ENCODE measurements around the gene ANKRD13A.
"Not testable (repeated sequence)": the region's sequence is repeated elsewhere in the genome, so short reads cannot be mapped to it uniquely, and the experiment has no call there.

ANKRD13A gene

DNA sequence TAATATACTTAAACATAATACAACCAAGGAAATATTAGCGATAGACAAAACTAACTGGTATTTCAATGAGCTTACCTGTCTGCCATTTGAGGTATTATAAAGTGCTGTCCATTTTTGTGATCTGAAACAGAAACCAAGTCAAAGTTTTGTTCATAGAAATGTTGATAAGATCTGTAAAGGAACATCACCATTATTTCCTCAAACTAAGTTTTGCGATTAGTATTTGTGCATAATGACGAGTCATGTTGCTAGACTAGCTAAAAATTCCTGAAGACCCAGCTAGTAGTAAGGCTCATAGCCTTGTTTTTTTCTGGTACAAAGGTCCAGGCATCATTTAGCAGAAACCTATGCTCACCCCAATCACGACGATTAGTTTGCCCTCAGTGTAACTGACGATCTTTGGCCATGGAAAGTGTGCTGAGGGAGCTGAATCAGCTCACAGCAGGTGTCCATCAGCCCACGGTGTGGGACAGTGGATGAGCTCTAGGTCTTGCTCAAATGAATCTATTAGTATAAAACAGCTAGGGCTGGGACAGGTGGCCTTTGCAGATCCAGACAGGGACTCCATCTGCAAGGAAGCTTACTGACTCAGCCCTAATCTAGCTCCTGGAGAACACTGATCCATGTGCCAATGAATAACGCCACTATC is 31.7 kb upstream of the ANKRD13A start:
- DNase-seq (ENCODE audit: low spot score in 2 of 2) (no peak), ATAC-seq (peak; percentile 68)
- Mint-ChIP-seq H3K27ac (peak overlapping the region; percentile 89), H3K4me3 (peak overlapping the region; percentile 31), H3K9me3 (no peaks in the 10 kb centered on the region), H3K36me3 (peaks cover 97% of the 10 kb centered on the region), H3K4me1 (peaks cover 23% of the 10 kb centered on the region)

DNA sequence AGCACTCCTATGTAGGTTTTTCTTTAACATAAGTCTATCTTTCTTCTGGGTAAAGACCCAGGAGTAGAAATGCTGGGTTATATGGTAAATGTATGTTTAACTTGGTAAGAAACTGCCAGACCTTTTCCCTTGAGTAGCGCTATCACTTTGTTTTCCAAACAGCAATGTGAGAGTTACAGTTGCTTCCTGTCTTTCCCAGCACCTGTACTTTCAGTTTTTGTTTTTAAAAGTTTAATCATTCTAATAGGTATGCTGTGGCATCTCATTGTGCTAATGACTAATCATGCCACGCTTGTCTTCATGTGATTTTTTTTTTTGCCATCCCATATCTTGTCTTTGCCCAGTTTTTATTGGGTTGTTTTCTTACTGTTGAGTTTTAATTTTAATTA is 31.2 kb upstream of the ANKRD13A start:
- DNase-seq (ENCODE audit: low spot score in 2 of 2) = no peak
- ATAC-seq = peak; percentile 75
- Mint-ChIP-seq H3K4me3 (peak overlapping the region; percentile 31), H3K9me3 (no peaks in the 10 kb centered on the region), H3K36me3 (peaks cover 97% of the 10 kb centered on the region), H3K4me1 (peaks cover 23% of the 10 kb centered on the region), H3K27ac (peak overlapping the region; percentile 89)

DNA sequence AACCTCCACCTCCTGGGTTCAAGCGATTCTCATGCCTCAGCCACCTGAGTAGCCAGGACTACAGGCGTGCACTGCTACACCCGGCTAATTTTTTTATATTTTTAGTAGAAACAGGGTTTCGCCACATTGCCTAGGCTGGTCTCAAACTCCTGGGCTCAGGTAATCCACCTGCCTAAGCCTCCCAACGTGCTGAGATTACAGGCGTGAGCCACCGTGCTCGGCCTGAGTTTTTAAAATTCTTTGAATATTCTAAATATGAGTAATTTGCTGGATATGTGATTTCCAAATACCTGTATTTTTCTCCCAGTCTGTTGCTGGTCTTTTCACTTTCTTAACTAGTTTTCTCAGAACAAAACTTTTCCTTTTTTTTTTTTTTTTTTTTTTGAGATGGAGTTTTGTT is 30.4 kb upstream of the ANKRD13A start:
- Mint-ChIP-seq H3K36me3 (peaks cover 98% of the 10 kb centered on the region), H3K4me3 (no peak overlapping the region), H3K4me1 (peaks cover 24% of the 10 kb centered on the region), H3K27ac (no peak overlapping the region), H3K9me3 (no peaks in the 10 kb centered on the region)
- ATAC-seq (no peak), DNase-seq (ENCODE audit: low spot score in 2 of 2) (no peak)

DNA sequence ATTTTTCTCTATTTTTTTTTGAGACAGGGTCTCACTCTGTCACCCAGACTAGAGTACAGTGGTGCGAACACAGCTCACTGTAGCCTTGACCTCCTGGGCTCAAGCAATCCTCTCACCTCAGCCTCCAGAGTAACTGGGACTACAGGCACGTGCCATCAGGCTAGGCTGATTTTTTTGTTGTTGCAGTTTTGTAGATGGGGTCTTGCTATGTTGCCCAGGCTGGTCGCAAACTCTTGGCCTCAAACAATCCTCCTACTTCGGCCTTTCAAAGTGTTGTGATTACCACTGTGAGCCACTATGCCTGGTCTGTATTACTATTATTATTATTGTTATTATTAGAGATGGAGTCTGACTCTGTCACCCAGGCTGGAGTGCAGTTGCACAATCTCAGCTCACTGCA is 26.4 kb upstream of the ANKRD13A start:
- Mint-ChIP-seq H3K36me3 (peaks cover 99% of the 10 kb centered on the region), H3K4me3 (peak overlapping the region; percentile 43), H3K4me1 (peaks cover 17% of the 10 kb centered on the region), H3K9me3 (no peaks in the 10 kb centered on the region), H3K27ac (no peak overlapping the region)
- DNase-seq (ENCODE audit: low spot score in 2 of 2) (no peak), ATAC-seq (no peak)

DNA sequence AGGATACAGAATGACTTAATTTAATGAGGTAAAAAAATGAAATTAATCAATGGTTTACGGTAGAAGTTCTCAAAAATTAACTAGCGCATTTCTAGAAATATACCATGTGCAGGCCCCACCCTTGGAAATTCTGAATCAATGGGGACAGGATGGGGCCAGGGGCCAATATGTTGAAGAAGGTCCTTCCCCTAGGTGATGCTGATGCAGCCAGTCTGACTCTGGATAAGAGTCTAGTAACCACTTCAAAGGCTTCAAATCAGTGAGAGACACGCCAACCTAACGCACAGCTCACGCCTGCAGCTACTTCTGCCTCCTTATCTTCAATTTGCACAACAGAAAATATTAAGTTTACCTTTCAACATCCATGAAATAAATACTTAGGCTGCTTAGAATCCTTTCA is 17.9 kb upstream of the ANKRD13A start:
- peaks cover 32% of the 10 kb centered on the region for H3K4me1 Mint-ChIP-seq
- H3K4me3 Mint-ChIP-seq = no peak overlapping the region
- H3K27ac Mint-ChIP-seq = peak overlapping the region; percentile 81
- peaks cover 100% of the 10 kb centered on the region for H3K36me3 Mint-ChIP-seq
- DNase-seq (ENCODE audit: low spot score in 2 of 2) = no peak
- H3K9me3 Mint-ChIP-seq = peaks cover 4% of the 10 kb centered on the region
- ATAC-seq = peak; percentile 70

DNA sequence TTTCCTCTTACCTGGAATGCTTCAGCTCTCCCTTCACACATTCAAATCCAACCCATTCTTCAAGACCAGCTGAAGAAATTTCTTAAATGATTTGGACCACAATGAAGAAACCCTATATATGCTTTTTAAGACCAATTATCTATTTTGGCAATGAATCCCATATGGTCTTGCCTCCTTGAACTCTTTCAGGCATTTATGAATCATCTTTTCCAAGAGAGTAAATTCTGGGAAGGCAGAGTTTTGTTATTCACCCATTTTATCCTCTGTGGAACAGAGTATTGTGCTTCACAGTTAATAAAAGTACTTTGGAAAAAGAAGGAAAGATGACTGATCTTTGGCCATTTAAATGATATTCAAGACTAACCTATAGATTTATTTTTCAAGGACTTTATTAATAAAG is 17.0 kb upstream of the ANKRD13A start:
- peaks cover 4% of the 10 kb centered on the region for H3K9me3 Mint-ChIP-seq
- DNase-seq (ENCODE audit: low spot score in 2 of 2) (no peak), ATAC-seq (no peak)
- peaks cover 100% of the 10 kb centered on the region for H3K36me3 Mint-ChIP-seq
- no peak overlapping the region for H3K4me3 Mint-ChIP-seq
- H3K27ac Mint-ChIP-seq = peak overlapping the region; percentile 81
- peaks cover 32% of the 10 kb centered on the region for H3K4me1 Mint-ChIP-seq

DNA sequence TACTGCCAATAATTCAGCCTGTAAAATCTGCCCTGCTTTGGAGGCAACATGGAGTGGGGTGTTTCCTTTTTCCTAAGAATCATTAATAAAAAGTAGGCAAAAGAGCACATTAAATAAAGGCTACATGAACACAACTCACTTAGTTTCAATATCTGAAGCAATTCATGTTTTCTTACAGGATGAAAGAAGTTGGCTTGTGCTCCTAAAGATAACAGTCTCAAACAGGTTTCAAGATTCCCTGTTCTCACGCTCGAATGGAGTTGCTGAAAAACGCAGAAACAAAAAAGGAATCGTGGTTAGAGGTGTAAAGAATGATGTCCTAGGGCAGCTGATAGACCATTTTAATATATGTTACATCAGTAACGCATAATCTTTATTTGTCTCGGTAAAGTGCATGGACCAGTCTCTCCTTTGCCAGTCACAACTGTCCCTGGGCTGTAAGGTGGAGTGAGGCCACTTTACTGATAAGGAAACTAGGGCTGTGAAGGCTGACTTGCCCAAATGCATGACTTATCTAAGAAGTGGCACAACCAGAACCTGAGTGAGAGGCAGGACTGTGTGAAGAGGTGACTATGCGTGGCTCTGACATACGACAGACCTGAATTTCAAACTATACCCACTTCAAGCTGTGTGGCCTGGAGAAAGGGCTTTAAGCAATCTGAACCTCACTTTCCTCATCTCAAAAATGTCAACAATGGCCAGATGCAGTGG is 15.6 kb upstream of the ANKRD13A start:
- DNase-seq (ENCODE audit: low spot score in 2 of 2) (no peak), ATAC-seq (no peak)
- H3K9me3 Mint-ChIP-seq = peaks cover 1% of the 10 kb centered on the region
- H3K4me3 Mint-ChIP-seq = no peak overlapping the region
- H3K27ac Mint-ChIP-seq = peak overlapping the region; percentile 40
- H3K4me1 Mint-ChIP-seq = peaks cover 33% of the 10 kb centered on the region
- peaks cover 100% of the 10 kb centered on the region for H3K36me3 Mint-ChIP-seq

DNA sequence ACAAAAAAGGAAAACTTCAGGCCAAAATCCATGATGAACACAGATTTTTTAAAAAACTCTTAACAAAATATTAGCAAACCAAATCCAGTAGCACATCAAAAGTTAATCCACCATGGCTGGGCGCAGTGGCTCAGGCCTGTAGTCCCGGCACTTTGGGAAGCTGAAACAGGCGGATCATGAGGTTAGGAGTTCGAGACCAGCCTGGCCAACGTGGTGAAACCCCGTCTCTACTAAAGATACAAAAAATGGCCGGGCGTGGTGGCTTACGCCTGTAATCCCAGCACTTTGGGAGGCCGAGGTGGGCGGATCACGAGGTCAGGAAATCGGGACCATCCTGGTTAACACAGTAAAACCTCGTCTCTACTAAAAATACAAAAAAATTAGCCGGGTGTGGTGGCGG is 13.0 kb upstream of the ANKRD13A start:
- not testable (repeated sequence) for DNase-seq (ENCODE audit: low spot score in 2 of 2); ATAC-seq; H3K9me3 Mint-ChIP-seq; H3K4me3 Mint-ChIP-seq
- H3K4me1 Mint-ChIP-seq = peaks cover 29% of the 10 kb centered on the region
- peak overlapping the region; percentile 67 for H3K27ac Mint-ChIP-seq
- peaks cover 100% of the 10 kb centered on the region for H3K36me3 Mint-ChIP-seq

DNA sequence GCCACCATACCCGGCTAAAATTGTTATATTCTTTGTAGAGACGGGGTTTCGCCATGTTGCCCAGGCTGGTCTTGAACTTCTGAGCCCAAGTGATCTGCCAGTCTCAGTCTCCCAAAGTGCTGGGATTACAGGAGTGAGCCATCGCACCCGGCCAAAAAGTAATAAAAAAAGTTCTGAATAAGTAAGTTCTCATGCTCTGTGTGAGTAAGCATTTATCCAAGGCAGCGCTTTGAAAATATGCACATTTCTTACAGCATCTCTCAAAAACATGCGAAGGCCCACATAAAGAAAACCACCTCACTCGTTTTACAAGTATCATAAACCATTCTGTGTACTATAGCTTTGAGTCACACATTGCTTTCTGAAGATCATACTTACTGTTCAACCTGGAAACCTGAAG is 11.6 kb upstream of the ANKRD13A start:
- H3K27ac Mint-ChIP-seq = peak overlapping the region; percentile 76
- H3K4me1 Mint-ChIP-seq = peaks cover 24% of the 10 kb centered on the region
- DNase-seq (ENCODE audit: low spot score in 2 of 2) (no peak), ATAC-seq (peak; percentile 97)
- H3K4me3 Mint-ChIP-seq = peak overlapping the region; percentile 22
- H3K36me3 Mint-ChIP-seq = peaks cover 93% of the 10 kb centered on the region
- H3K9me3 Mint-ChIP-seq = no peaks in the 10 kb centered on the region

DNA sequence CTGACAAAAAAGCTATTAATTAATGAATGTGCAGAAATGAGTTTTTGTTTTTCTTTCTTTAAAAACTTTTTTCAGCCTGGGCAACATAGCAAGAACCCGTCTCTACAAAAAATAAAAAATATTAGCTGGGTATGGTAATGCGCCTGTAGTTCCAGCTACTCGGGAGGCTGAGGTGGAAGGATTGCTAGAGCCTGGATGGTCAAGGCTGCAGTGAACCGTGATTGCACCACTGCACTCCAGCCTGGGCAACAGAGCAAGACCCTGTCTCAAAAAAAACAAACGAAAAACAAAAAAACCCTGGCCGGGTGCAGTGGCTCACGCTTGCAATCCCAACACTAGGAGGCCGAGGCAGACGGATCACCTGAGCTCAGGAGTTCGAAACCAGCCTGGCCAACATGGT is 11.0 kb upstream of the ANKRD13A start:
- H3K4me3 Mint-ChIP-seq = no peak overlapping the region

DNA sequence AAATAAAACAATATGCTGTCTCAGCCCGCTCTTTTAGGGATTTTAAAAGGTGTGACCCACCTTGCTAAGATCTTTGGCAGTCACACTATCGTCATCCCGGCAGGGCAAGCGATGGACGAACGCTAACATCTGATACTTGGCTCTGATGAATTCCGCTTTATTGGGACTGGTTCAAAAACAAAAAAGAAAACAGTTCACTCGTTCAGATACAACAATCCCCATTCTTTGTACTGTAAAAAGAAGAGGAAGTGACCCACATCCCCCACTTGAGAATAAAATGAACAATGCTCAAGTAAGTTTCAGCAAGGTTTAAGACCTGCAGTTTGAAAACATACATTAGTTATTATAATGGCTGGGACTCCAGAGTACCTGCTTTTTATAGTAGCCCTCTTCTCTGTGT is 10.3 kb upstream of the ANKRD13A start:
- H3K27ac Mint-ChIP-seq = no peak overlapping the region
- no peak overlapping the region for H3K4me3 Mint-ChIP-seq
- peaks cover 80% of the 10 kb centered on the region for H3K36me3 Mint-ChIP-seq

More for the DNA sequence above, 11.0 kb upstream of the ANKRD13A start:
- Mint-ChIP-seq H3K9me3 (no peaks in the 10 kb centered on the region), H3K27ac (peak overlapping the region; percentile 76), H3K4me1 (peaks cover 26% of the 10 kb centered on the region), H3K36me3 (peaks cover 86% of the 10 kb centered on the region)
- ATAC-seq (no peak), DNase-seq (ENCODE audit: low spot score in 2 of 2) (no peak)

DNA sequence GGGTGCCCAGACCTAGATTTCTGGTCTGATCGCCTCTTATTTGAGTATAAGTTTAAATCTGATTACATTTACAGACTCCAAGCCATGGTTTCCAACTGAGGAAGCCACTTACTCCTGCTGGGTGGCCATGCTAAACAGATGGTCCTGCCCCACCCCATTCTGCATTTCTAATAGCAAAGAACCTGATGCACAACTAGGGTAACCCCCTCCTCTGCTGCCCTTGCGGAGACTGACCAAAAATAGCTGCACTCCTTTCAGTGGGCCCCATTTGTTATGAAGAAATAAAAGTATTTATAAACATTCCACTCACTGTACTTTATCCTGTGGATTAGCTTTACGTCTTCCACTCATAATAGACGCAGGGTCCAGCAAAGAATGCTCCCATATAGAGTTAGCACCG is 9.8 kb upstream of the ANKRD13A start:
- DNase-seq (ENCODE audit: low spot score in 2 of 2) (no peak), ATAC-seq (no peak)
- peaks cover 36% of the 10 kb centered on the region for H3K4me1 Mint-ChIP-seq
- H3K36me3 Mint-ChIP-seq = peaks cover 75% of the 10 kb centered on the region
- no peak overlapping the region for H3K27ac Mint-ChIP-seq
- H3K9me3 Mint-ChIP-seq = no peaks in the 10 kb centered on the region
- no peak overlapping the region for H3K4me3 Mint-ChIP-seq

More for the DNA sequence above, 10.3 kb upstream of the ANKRD13A start:
- no peak for ATAC-seq
- Mint-ChIP-seq H3K4me1 (peaks cover 32% of the 10 kb centered on the region), H3K9me3 (no peaks in the 10 kb centered on the region)
- DNase-seq (ENCODE audit: low spot score in 2 of 2) = no peak

DNA sequence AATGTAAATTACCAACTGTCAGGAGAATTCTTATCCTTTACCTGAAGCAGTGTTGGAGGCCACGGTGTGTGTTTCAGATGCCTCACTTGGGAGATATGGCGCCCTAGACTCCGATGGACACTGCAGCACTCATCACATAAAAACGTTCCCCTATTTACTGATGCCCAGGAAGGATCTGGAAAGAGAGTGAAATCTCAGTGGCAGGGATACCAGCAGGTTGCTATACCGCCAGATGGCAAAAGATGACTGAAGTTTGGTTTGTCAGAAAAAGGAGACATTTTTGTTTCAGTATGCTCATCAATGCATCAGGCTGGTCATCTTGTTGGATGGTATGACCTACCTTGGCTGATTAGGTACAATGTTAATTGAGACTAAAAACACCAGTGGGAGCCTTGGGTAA is 7.6 kb upstream of the ANKRD13A start:
- Mint-ChIP-seq H3K4me3 (no peak overlapping the region), H3K9me3 (no peaks in the 10 kb centered on the region), H3K27ac (no peak overlapping the region), H3K36me3 (peaks cover 53% of the 10 kb centered on the region), H3K4me1 (peaks cover 34% of the 10 kb centered on the region)
- ATAC-seq (no peak), DNase-seq (ENCODE audit: low spot score in 2 of 2) (no peak)

DNA sequence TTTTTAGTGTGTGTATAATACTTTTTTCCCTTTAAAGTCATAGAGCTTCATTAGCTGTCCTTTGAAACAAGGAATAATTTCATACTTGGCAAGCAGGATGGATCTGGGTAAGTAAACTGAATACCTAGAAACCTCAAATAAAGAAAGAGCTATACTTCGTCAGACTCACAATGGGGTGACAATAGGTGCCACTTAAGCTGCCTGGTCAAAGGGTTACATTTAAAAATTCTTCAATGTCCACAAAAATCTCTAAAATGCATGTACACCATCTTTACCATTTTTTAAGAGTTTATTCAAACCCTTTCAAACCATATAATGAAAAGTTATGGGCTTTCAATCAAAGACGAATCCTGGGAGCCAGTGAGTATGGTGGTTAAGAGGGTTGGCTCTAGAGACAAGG is 6.1 kb upstream of the ANKRD13A start:
- Mint-ChIP-seq H3K4me1 (peaks cover 38% of the 10 kb centered on the region), H3K36me3 (peaks cover 38% of the 10 kb centered on the region), H3K27ac (no peak overlapping the region), H3K4me3 (peak overlapping the region; percentile 90), H3K9me3 (no peaks in the 10 kb centered on the region)
- ATAC-seq = no peak
- no peak for DNase-seq (ENCODE audit: low spot score in 2 of 2)

DNA sequence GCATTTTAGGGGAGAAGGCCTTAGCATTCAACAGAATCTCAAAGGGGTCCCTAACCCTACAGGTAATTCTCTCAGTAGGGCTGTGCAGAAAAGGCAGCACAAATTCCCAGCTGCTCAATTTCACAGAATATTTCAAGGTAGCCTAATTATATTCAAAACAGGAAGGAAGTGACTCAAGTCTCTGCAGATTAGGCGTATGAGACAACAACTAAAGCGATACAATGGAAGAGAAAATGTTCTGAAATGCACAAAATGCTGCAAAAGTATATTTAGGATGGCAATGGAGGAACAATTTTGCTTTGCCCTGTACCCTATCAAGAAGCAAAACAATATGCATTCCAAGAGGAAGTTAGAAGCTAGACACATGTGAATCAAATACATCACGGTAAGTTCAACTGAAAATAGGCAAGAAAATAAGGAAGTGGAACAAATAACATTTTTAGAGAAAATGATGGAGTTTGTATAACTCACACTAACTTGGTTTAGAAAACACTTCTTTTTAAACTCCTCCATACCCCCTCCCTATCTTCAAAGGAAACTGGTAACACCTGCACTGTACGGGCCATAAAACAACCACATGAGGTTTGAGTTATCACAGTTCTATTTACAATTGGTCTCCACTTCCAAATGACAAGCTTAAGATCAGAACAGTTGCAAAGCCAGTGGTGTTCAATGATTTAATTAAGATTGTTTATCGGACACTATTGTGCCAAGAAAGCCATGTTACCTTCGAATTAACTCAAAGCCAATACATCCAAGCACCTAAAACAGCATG is 4.6 kb upstream of the ANKRD13A start:
- Mint-ChIP-seq H3K4me1 (peaks cover 46% of the 10 kb centered on the region), H3K27ac (peak overlapping the region; percentile 92), H3K4me3 (peak overlapping the region; percentile 90), H3K36me3 (peaks cover 23% of the 10 kb centered on the region), H3K9me3 (no peaks in the 10 kb centered on the region)
- no peak for DNase-seq (ENCODE audit: low spot score in 2 of 2)
- ATAC-seq = no peak

DNA sequence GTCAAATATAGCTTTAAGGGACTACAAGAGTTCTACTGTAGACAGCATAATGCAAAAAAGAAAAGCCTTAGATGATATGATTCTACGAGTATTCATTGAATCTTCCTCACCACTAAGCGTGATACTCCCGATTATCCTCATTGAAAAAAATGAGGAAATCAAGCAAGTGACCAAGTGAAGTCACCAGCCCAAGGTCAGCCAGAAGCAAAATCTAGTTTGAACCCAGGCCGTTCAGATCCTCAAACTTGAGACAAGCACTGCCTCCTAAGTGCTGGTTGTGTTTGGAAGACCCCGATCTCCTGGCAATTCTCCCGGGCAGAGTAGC is 3.9 kb upstream of the ANKRD13A start:
- no peak for ATAC-seq

More for the DNA sequence above, 3.9 kb upstream of the ANKRD13A start:
- Mint-ChIP-seq H3K36me3 (peaks cover 16% of the 10 kb centered on the region), H3K27ac (peak overlapping the region; percentile 92), H3K9me3 (no peaks in the 10 kb centered on the region), H3K4me1 (peaks cover 49% of the 10 kb centered on the region), H3K4me3 (peak overlapping the region; percentile 90)
- DNase-seq (ENCODE audit: low spot score in 2 of 2) = no peak
